HEK293 (cell line): ENCODE measurements around the gene CTAGE1.
"Not testable (repeated sequence)": the region's sequence is repeated elsewhere in the genome, so short reads cannot be mapped to it uniquely, and the experiment has no call there.

Experiments
- CTCF ChIA-PET: fragments of 350-600 bp; formaldehyde crosslinking; extraction: SDS; loops from one replicate; lab custom pipeline; 2021; ENCODE audit warnings: antibody characterized with exemption; lab: Yijun Ruan, JAX
- POLR2A ChIA-PET: fragments of 300-600 bp; formaldehyde crosslinking; extraction: SDS; loops from one replicate; lab custom pipeline; 2020; ENCODE audit warnings: antibody characterized with exemption, inconsistent platforms; lab: Yijun Ruan, JAX
- H3K27ac ChIP-seq: fragments of 200-500 bp; sonication (Bioruptor generic); 2 replicates; pipeline ENCODE4 v1.5.1; 2014; ENCODE audit warnings: low read depth, low read length, control low read depth, inconsistent platforms; ENCODE audit errors: extremely low read depth
- H3K36me3 ChIP-seq, 2 experiments: fragments of 200-500 bp in 1 of 2; sonication (Bioruptor generic) in 1 of 2; 1 replicate in 1 of 2; 2 replicates in 1 of 2; pipeline ENCODE4 v1.5.1; 2014 to 2017; ENCODE audit warnings: inconsistent platforms in 2 of 2, low read length in 2 of 2; ENCODE audit not compliant: control insufficient read depth in 2 of 2, insufficient read depth in 1 of 2
- H3K4me1 ChIP-seq: fragments of 200-500 bp; sonication (Bioruptor generic); 2 replicates; pipeline ENCODE4 v1.5.1; 2014; ENCODE audit warnings: mild to moderate bottlenecking, low read length, inconsistent platforms; ENCODE audit not compliant: control insufficient read depth, insufficient read depth
- H3K4me3 ChIP-seq: 2 replicates; pipeline ENCODE4 v1.5.1; 2011; ENCODE audit warnings: low read depth, mild to moderate bottlenecking, control low read depth, low read length, moderate library complexity
- H3K9me3 ChIP-seq: fragments of 200-500 bp; sonication (Bioruptor generic); 2 replicates; pipeline ENCODE4 v1.5.1; 2014; ENCODE audit warnings: low read depth, low read length, inconsistent platforms; ENCODE audit not compliant: control insufficient read depth, insufficient read depth
- KLF16 ChIP-seq: fragments of 450-650 bp; formaldehyde crosslinking; IDR thresholded peaks from 2 replicates; pipeline ENCODE4 v1.5.1; 2017; ENCODE audit warnings: missing biosample characterization, missing genetic modification characterization
- PRDM4 ChIP-seq: fragments of 450-650 bp; formaldehyde crosslinking; IDR thresholded peaks from 2 replicates; pipeline ENCODE4 v1.5.1; 2017; ENCODE audit warnings: missing biosample characterization, missing genetic modification characterization
- ZNF221 ChIP-seq: fragments of 450-650 bp; formaldehyde crosslinking; IDR thresholded peaks from 2 replicates; pipeline ENCODE4 v1.5.1; 2017; ENCODE audit warnings: missing biosample characterization, missing genetic modification characterization, borderline replicate concordance
- ZNF521 ChIP-seq: fragments of 450-650 bp; formaldehyde crosslinking; IDR thresholded peaks from 2 replicates; pipeline ENCODE4 v1.5.1; 2017; ENCODE audit warnings: missing biosample characterization, mild to moderate bottlenecking, missing genetic modification characterization
- ZNF558 ChIP-seq: fragments of 450-650 bp; formaldehyde crosslinking; IDR thresholded peaks from 2 replicates; pipeline ENCODE4 v1.5.1; 2016; ENCODE audit warnings: missing biosample characterization, missing genetic modification characterization
- ZNF610 ChIP-seq: fragments of 450-650 bp; formaldehyde crosslinking; IDR thresholded peaks from 2 replicates; pipeline ENCODE4 v1.5.1; 2016; ENCODE audit warnings: missing biosample characterization, missing genetic modification characterization, borderline replicate concordance
- TF ChIP-seq, protein P1 (sequence below): fragments of 450-650 bp; formaldehyde crosslinking; IDR thresholded peaks from 2 replicates; pipeline ENCODE4 v1.5.1; 2016; ENCODE audit warnings: missing biosample characterization, missing genetic modification characterization
- TF ChIP-seq, protein P2 (sequence below): fragments of 450-650 bp; formaldehyde crosslinking; IDR thresholded peaks from 2 replicates; pipeline ENCODE4 v1.5.1; 2016; ENCODE audit warnings: missing biosample characterization, missing genetic modification characterization, low read depth
- TF ChIP-seq, protein P3 (sequence below): fragments of 450-650 bp; formaldehyde crosslinking; IDR thresholded peaks from 2 replicates; pipeline ENCODE4 v1.5.1; 2016; ENCODE audit warnings: missing biosample characterization, missing genetic modification characterization

CTAGE1 gene

GRCh38 chr18:22394428-22394827 is 23.3 kb downstream of the CTAGE1 start:
- H3K27ac ChIP-seq: no peak overlapping the region
- CTCF ChIA-PET: no interaction called here
- H3K4me3 ChIP-seq: no peak overlapping the region
- peak; percentile 69 for TF ChIP-seq PRDM4 (tag by site-specific recombination)
- TF ChIP-seq ZNF610: no peak
- no peak for TF ChIP-seq ZNF558 (tag by site-specific recombination)
- TF ChIP-seq, protein P1, sequence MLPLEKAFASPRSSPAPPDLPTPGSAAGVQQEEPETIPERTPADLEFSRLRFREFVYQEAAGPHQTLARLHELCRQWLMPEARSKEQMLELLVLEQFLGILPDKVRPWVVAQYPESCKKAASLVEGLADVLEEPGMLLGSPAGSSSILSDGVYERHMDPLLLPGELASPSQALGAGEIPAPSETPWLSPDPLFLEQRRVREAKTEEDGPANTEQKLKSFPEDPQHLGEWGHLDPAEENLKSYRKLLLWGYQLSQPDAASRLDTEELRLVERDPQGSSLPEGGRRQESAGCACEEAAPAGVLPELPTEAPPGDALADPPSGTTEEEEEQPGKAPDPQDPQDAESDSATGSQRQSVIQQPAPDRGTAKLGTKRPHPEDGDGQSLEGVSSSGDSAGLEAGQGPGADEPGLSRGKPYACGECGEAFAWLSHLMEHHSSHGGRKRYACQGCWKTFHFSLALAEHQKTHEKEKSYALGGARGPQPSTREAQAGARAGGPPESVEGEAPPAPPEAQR: no peak
- TF ChIP-seq ZNF521 (tag by site-specific recombination): no peak
- no peak for TF ChIP-seq KLF16 (tag by site-specific recombination)
- TF ChIP-seq, protein P2, sequence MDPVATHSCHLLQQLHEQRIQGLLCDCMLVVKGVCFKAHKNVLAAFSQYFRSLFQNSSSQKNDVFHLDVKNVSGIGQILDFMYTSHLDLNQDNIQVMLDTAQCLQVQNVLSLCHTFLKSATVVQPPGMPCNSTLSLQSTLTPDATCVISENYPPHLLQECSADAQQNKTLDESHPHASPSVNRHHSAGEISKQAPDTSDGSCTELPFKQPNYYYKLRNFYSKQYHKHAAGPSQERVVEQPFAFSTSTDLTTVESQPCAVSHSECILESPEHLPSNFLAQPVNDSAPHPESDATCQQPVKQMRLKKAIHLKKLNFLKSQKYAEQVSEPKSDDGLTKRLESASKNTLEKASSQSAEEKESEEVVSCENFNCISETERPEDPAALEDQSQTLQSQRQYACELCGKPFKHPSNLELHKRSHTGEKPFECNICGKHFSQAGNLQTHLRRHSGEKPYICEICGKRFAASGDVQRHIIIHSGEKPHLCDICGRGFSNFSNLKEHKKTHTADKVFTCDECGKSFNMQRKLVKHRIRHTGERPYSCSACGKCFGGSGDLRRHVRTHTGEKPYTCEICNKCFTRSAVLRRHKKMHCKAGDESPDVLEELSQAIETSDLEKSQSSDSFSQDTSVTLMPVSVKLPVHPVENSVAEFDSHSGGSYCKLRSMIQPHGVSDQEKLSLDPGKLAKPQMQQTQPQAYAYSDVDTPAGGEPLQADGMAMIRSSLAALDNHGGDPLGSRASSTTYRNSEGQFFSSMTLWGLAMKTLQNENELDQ (tag by site-specific recombination): no peak
- no peak for TF ChIP-seq ZNF221 (tag by site-specific recombination)
- POLR2A ChIA-PET: no interaction called here
- H3K36me3 ChIP-seq: no peaks in the 10 kb centered on the region
- no peaks in the 10 kb centered on the region for H3K4me1 ChIP-seq
- no peaks in the 10 kb centered on the region for H3K9me3 ChIP-seq

DNA sequence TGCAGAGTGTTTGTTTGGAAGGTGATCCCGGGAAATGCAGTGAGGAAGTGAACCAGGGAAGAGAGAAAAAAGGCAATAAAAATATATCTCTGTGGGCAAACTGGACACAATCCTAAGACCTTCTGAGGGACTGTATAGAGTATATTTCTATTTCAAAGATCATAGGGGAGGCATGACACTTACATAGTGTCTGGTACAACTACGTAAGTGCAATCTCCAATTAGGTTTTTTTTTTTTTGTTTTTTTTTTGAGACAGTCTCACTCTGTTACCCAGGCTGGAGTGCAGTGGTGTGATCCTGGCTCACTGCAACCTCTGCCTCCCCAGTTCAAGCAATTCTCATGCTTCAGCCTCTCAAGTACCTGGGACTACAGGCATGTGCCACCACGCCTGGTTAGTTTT is 24.6 kb downstream of the CTAGE1 start:
- POLR2A ChIA-PET, H3K27ac ChIP-seq, H3K36me3 ChIP-seq, CTCF ChIA-PET, H3K4me3 ChIP-seq, H3K9me3 ChIP-seq, H3K4me1 ChIP-seq: not testable (repeated sequence)
- TF ChIP-seq, protein P3, sequence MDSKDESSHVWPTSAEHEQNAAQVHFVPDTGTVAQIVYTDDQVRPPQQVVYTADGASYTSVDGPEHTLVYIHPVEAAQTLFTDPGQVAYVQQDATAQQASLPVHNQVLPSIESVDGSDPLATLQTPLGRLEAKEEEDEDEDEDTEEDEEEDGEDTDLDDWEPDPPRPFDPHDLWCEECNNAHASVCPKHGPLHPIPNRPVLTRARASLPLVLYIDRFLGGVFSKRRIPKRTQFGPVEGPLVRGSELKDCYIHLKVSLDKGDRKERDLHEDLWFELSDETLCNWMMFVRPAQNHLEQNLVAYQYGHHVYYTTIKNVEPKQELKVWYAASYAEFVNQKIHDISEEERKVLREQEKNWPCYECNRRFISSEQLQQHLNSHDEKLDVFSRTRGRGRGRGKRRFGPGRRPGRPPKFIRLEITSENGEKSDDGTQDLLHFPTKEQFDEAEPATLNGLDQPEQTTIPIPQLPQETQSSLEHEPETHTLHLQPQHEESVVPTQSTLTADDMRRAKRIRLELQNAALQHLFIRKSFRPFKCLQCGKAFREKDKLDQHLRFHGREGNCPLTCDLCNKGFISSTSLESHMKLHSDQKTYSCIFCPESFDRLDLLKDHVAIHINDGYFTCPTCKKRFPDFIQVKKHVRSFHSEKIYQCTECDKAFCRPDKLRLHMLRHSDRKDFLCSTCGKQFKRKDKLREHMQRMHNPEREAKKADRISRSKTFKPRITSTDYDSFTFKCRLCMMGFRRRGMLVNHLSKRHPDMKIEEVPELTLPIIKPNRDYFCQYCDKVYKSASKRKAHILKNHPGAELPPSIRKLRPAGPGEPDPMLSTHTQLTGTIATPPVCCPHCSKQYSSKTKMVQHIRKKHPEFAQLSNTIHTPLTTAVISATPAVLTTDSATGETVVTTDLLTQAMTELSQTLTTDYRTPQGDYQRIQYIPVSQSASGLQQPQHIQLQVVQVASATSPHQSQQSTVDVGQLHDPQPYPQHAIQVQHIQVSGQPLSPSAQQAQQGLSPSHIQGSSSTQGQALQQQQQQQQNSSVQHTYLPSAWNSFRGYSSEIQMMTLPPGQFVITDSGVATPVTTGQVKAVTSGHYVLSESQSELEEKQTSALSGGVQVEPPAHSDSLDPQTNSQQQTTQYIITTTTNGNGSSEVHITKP (tag by site-specific recombination): peak; percentile 24; the same call in 1 of the 2 replicates
